ENCODE measurements around the gene TRPM3. TPM values are rescaled to one million over a fixed set of nuclear protein-coding genes. Genes with fewer than 3 reads are reported as not detected.

Gene TRPM3
- total and polyA plus RNA-seq, 2 of the 8 experiments (the other 6 are each of a cell fraction or from before 2014, with no cell fraction given) = 2.4 to 10.9 TPM

GRCh38 chr9:71090896-71091295 is 30.5 kb downstream of the TRPM3 start:
- Histone ChIP-seq H3K23ac (ENCODE audit: insufficient read length) (no peak overlapping the region), H2BK20ac (ENCODE audit: low read length) (no peak overlapping the region), H3K4ac (replicated peaks; ENCODE audit: insufficient read length, low read depth, low read length) (no peak overlapping the region), H2AK5ac (ENCODE audit: low read depth, low read length) (no peak overlapping the region), H4K5ac (ENCODE audit: insufficient read length, low read depth, low read length) (no peak overlapping the region), H3K79me1 (ENCODE audit: low read depth, low read length) (no peaks in the 10 kb centered on the region), H3K4me1 (replicated peaks in 1 of 4; ENCODE audit: control insufficient read depth in 3 of 4, insufficient read depth in 4 of 4, low read length in 3 of 4) (peaks cover 0 to 3% (median 0%) of the 10 kb centered on the region in 4 experiments; a peak in 1 of 7 replicates), H3K4me3 (ENCODE audit: extremely low read depth in 1 of 4, insufficient read depth in 2 of 4, low read depth in 3 of 4, low read length in 4 of 4) (no peak overlapping the region), H3K79me2 (ENCODE audit: control insufficient read depth in 1 of 2, insufficient read depth in 2 of 2, low read length in 2 of 2) (peaks cover 0 to 9% of the 10 kb centered on the region in 2 experiments; a peak in 2 of 4 replicates), H3K23me2 (ENCODE audit: low read depth, low read length) (no peaks in the 10 kb centered on the region), H3K27ac (ENCODE audit: low read depth, low read length) (no peak overlapping the region), H3K9ac (replicated peaks in 1 of 4; ENCODE audit: extremely low read depth in 1 of 4, low read depth in 3 of 4, low read length in 3 of 4) (no peak overlapping the region), H3K9me3 (ENCODE audit: insufficient read depth in 2 of 2, low read depth in 1 of 2, low read length in 1 of 2) (no peaks in the 10 kb centered on the region), H3K56ac (replicated peaks; ENCODE audit: insufficient read length, low read depth, low read length) (no peak overlapping the region), H3K14ac (ENCODE audit: insufficient read length) (no peak overlapping the region), H3K4me2 (ENCODE audit: insufficient read depth in 1 of 2, low read depth in 2 of 2, low read length in 2 of 2) (no peak overlapping the region), H2BK12ac (ENCODE audit: low read depth, low read length) (no peak overlapping the region), H2BK15ac (ENCODE audit: low read length) (no peak overlapping the region), H2BK120ac (replicated peaks; ENCODE audit: low read depth, low read length) (no peak overlapping the region), H4K8ac (ENCODE audit: extremely low read depth, insufficient read depth, low read length) (no peak overlapping the region), H4K91ac (replicated peaks; ENCODE audit: insufficient read length, low read length) (no peak overlapping the region), H4K20me1 (replicated peaks in 1 of 2; ENCODE audit: control insufficient read depth in 1 of 2, insufficient read depth in 2 of 2, low read length in 2 of 2) (no peaks in the 10 kb centered on the region), H2AFZ (ENCODE audit: low read length) (no peak overlapping the region), H2BK5ac (ENCODE audit: low read depth, low read length) (no peak overlapping the region), H3K27me3 (replicated peaks in 1 of 4; ENCODE audit: control insufficient read depth in 3 of 4, extremely low read depth in 1 of 4, insufficient read depth in 3 of 4, low read length in 3 of 4) (no peaks in the 10 kb centered on the region), H3K36me3 (ENCODE audit: control insufficient read depth in 2 of 4, insufficient read depth in 4 of 4, low read length in 3 of 4) (no peaks in the 10 kb centered on the region), H3K18ac (ENCODE audit: extremely low read depth, low read length) (no peak overlapping the region)
- TF ChIP-seq JUND (IDR thresholded peaks at IDR 0.05; ENCODE audit: low read length) (no peak), EZH2 (IDR thresholded peaks at IDR 0.05; ENCODE audit: low read depth, low read length, severe bottlenecking) (no peak), PHF8 (conservative IDR thresholded peaks at IDR 0.05; ENCODE audit: low read depth, low read length) (no peak), CREB1 (IDR thresholded peaks at IDR 0.05) (no peak), MAX (IDR thresholded peaks at IDR 0.05) (no peak)
- CTCF ChIA-PET (ENCODE audit: partially characterized antibody) = no interaction called here
- POLR2A ChIA-PET (ENCODE audit: partially characterized antibody) = no interaction called here
- DNase-seq (ENCODE audit: low read depth in 1 of 2, low spot score in 2 of 2) (no peak), FAIRE-seq (no peak)

Measured in H1 (cell line).